Upper lobe of right lung (tissue), 1 donor: Measurements from ENCODE around the gene WWC1. TPM values are rescaled to one million over a fixed set of nuclear protein-coding genes. Genes with fewer than 3 reads are reported as not detected.

Experiments used
- ATAC-seq: fragments of 200-7000 bp; cut with Tn5 transposase; one replicate; pipeline ENCODE4 v1.9.1; 2020; ENCODE audit warnings: mild to moderate bottlenecking, moderate library complexity
- DNase-seq: peaks from one replicate; pipeline ENCODE4 v3.0.0-alpha.2; 2020
- H3K27ac ChIP-seq: fragments of 200-600 bp; one replicate; pipeline ENCODE4 v1.8.0; 2022
- H3K27me3 ChIP-seq: fragments of 200-600 bp; one replicate; pipeline ENCODE4 v1.8.0; 2022; ENCODE audit warnings: mild to moderate bottlenecking
- H3K36me3 ChIP-seq: fragments of 200-600 bp; one replicate; pipeline ENCODE4 v1.8.0; 2022
- H3K4me1 ChIP-seq: fragments of 200-600 bp; one replicate; pipeline ENCODE4 v1.8.0; 2022
- H3K4me3 ChIP-seq: fragments of 200-600 bp; one replicate; pipeline ENCODE4 v1.8.0; 2022; ENCODE audit warnings: mild to moderate bottlenecking
- H3K9me3 ChIP-seq: fragments of 200-600 bp; one replicate; pipeline ENCODE4 v1.8.0; 2022
- CTCF ChIP-seq: fragments of 200-600 bp; IDR thresholded peaks from one replicate; pipeline ENCODE4 v1.8.0; 2022; ENCODE audit warnings: antibody characterized with exemption
- intact Hi-C: fragments of 100-400 bp; cut with DNase I; formaldehyde crosslinking; loops from one replicate; pipeline ENCODE4 v1.11.0; 2022
- total RNA-seq: library from RNA; stranded (reverse); fragmentation: NEBNext Ultra II Directional; extraction: Animal tissue kit (Norgen Biotek cat#: 25700); gene quantifications from one replicate; pipeline ENCODE4 v1.2.1, GENCODE V29; 2021
- donor health status: DM: no; HTN: yes; CAD: no; lungs with severe emphysema.

Gene WWC1
- total RNA-seq, 1 donor from 2014 or later = 94.2 TPM

GRCh38 chr5:168368854-168369253 is 77.4 kb downstream of the WWC1 start:
- DNase-seq (no peak), ATAC-seq (no peak)
- Histone ChIP-seq H3K27ac (no peak overlapping the region), H3K27me3 (no peaks in the 10 kb centered on the region), H3K4me3 (no peak overlapping the region), H3K9me3 (no peaks in the 10 kb centered on the region), H3K4me1 (peaks cover 13% of the 10 kb centered on the region), H3K36me3 (no peaks in the 10 kb centered on the region)
- intact Hi-C loops = no loop called here
- TF ChIP-seq CTCF = no peak

DNA sequence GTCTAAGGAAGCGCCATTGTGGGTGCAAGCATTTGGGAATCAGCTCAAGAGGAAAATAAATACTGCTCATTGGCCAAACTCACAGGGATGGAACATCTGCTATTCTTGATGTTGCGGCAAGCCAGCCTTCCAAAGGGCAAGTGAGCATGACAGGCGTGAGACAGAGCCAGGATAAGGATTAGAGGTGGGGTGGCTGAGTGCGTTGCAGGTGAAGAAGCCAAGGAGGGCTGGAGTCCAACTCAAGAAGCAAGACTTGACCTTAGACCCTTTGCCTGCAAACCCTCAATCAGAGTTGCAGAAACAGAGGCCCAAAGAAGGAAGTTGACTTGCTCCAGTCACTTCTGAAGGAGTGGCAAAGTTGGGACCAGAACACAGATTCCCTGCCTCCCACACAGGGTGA is 79.4 kb downstream of the WWC1 start:
- TF ChIP-seq CTCF = no peak
- intact Hi-C loops = no loop called here
- ATAC-seq (no peak), DNase-seq (no peak)
- H3K27me3 ChIP-seq = no peaks in the 10 kb centered on the region
- H3K27ac ChIP-seq = no peak overlapping the region
- peaks cover 8% of the 10 kb centered on the region for H3K4me1 ChIP-seq
- no peaks in the 10 kb centered on the region for H3K36me3 ChIP-seq
- no peaks in the 10 kb centered on the region for H3K9me3 ChIP-seq
- H3K4me3 ChIP-seq = no peak overlapping the region

- no peak for TF ChIP-seq CTCF
- no peak for ATAC-seq
- no peaks in the 10 kb centered on the region for H3K27me3 ChIP-seq
Measured at GRCh38 chr5:168372356-168372946, 81.0 kb downstream of the WWC1 start.

DNA sequence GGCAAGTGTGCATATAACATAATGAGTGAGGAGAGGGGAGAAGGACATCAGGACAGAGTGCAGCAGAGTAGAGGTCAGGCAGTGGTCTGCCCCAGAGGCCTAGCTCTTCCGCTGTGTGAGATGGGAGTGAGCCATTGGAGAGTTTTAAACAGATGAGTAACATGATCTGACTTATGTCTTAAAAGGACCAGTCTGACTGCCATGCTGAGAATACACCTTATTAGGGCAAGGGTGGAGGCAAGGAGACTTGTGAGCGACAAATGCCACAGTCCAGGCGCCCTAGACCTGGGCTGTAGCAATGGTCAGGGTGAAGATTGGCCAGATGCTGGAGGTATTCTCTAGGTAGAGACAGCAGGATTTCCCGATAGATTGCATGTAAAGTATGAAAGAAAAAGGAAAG is 83.1 kb downstream of the WWC1 start:
- intact Hi-C loops = no loop called here
- Histone ChIP-seq H3K4me1 (no peaks in the 10 kb centered on the region), H3K4me3 (no peak overlapping the region), H3K9me3 (no peaks in the 10 kb centered on the region), H3K27me3 (no peaks in the 10 kb centered on the region), H3K36me3 (no peaks in the 10 kb centered on the region), H3K27ac (no peak overlapping the region)
- DNase-seq (no peak), ATAC-seq (no peak)
- no peak for TF ChIP-seq CTCF

More at GRCh38 chr5:168372356-168372946, 81.0 kb downstream of the WWC1 start:
- Histone ChIP-seq H3K4me1 (no peaks in the 10 kb centered on the region), H3K27ac (no peak overlapping the region), H3K4me3 (no peak overlapping the region), H3K36me3 (no peaks in the 10 kb centered on the region), H3K9me3 (no peaks in the 10 kb centered on the region)
- intact Hi-C loops = no loop called here
- no peak for DNase-seq

GRCh38 chr5:168375214-168375613 is 83.8 kb downstream of the WWC1 start:
- no peak for TF ChIP-seq CTCF
- no peak for DNase-seq
- Histone ChIP-seq H3K4me3 (no peak overlapping the region), H3K36me3 (no peaks in the 10 kb centered on the region), H3K27me3 (no peaks in the 10 kb centered on the region), H3K27ac (no peak overlapping the region), H3K4me1 (no peaks in the 10 kb centered on the region), H3K9me3 (no peaks in the 10 kb centered on the region)
- no peak for ATAC-seq
- intact Hi-C loops = no loop called here

DNA sequence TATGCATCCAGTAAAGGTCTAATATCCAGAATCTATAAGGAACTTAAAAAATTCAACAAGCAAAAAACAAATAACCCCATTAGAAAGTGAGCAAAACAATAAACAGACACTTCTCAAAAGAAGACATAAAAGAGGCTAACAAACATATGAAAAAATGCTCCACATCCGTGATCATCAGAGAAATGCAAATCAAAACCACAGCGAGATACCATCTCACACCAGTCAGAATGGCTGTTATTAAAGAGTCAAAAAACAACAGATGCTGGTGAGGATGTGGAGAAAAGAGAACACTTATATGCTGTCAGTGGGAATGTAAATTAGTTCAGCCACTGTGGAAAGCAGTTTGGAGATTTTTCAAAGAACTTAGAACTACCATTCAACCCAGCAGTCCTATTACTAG is 86.1 kb downstream of the WWC1 start:
- intact Hi-C loops = no loop called here
- no peak for ATAC-seq
- no peak for TF ChIP-seq CTCF
- H3K4me1 ChIP-seq = no peaks in the 10 kb centered on the region
- no peaks in the 10 kb centered on the region for H3K36me3 ChIP-seq
- no peak overlapping the region for H3K4me3 ChIP-seq
- no peaks in the 10 kb centered on the region for H3K9me3 ChIP-seq
- no peak for DNase-seq
- H3K27ac ChIP-seq = no peak overlapping the region
- no peaks in the 10 kb centered on the region for H3K27me3 ChIP-seq
